A549 (cell line): ENCODE results near the gene ATP5MC3. TPM values are rescaled to one million over a fixed set of nuclear protein-coding genes. Genes with fewer than 3 reads are reported as not detected.

Experiments used
- ATAC-seq, 2 experiments: fragments of 200-7000 bp in 1 of 2; fragments of >200 bp in 1 of 2; cut with Nextera tagmentation in 1 of 2; cut with Tn5 transposase in 1 of 2; 3 replicates each; pipeline versions ENCODE4 v1.8.0 to v1.9.1; 2018 to 2020; ENCODE audit warnings: mild to moderate bottlenecking in 1 of 2, moderate library complexity in 1 of 2
- CTCF ChIA-PET: fragments of 300-600 bp; sonication (Branson Sonifier 250); formaldehyde crosslinking; extraction: SDS; loops from one replicate; lab custom pipeline; 2021; ENCODE audit warnings: antibody characterized with exemption, inconsistent platforms; lab: Yijun Ruan, JAX
- POLR2A ChIA-PET: fragments of 350-600 bp; formaldehyde crosslinking; extraction: SDS; loops from one replicate; lab custom pipeline; 2021; ENCODE audit warnings: antibody characterized with exemption, inconsistent platforms; lab: Yijun Ruan, JAX
- DNase-seq, 2 experiments: peaks; one replicate each; pipeline versions ENCODE4 v3.0.0 to v3.0.0-alpha.2; 2011 to 2016; ENCODE audit warnings: low read depth in 1 of 2, low spot score in 1 of 2
- FAIRE-seq: peaks from 2 replicates; lab custom pipeline; 2011; peaks lifted over from hg19 to GRCh38; lab: Jason Lieb, UNC
- H3K27ac ChIP-seq, 2 experiments: fragments of >200 bp; sonication (Bioruptor Twin); formaldehyde crosslinking; 3 replicates each; pipeline ENCODE4 v1.5.1; 2016 to 2017
- H3K4me1 ChIP-seq: fragments of >200 bp; sonication (Bioruptor Twin); formaldehyde crosslinking; 3 replicates; pipeline ENCODE4 v1.6.1; 2016
- H3K4me2 ChIP-seq: fragments of >200 bp; sonication (Bioruptor Twin); formaldehyde crosslinking; 3 replicates; pipeline ENCODE4 v1.6.1; 2016
- H3K4me3 ChIP-seq: fragments of >200 bp; sonication (Bioruptor Twin); formaldehyde crosslinking; 3 replicates; pipeline ENCODE4 v1.5.1; 2016
- H3K9me3 ChIP-seq: fragments of >200 bp; sonication (Bioruptor Twin); formaldehyde crosslinking; 3 replicates; pipeline ENCODE4 v1.6.1; 2016
- CBX8 ChIP-seq: fragments of 200-600 bp; sonication (generic); IDR thresholded peaks from 2 replicates; pipeline ENCODE4 v1.6.1; 2016
- CEBPB ChIP-seq, 2 experiments: fragments of >200 bp in 1 of 2; sonication (Bioruptor Twin) in 1 of 2; formaldehyde crosslinking in 1 of 2; IDR thresholded peaks; 2 replicates each; pipeline ENCODE4 v1.6.1; 2012 to 2016
- CHD2 ChIP-seq: fragments of 150-350 bp; IDR thresholded peaks from 2 replicates; pipeline ENCODE4 v1.6.1; 2014; ENCODE audit warnings: low read length; ENCODE audit not compliant: partially characterized antibody
- EHF ChIP-seq: fragments of 250-450 bp; sonication (Bioruptor Pico); IDR thresholded peaks from 2 replicates; pipeline ENCODE4 v1.5.0; 2020; ENCODE audit warnings: mild to moderate bottlenecking
- FOSL2 ChIP-seq, 2 experiments: fragments of 450-650 bp in 1 of 2; fragments of >200 bp in 1 of 2; sonication (Bioruptor Twin) in 1 of 2; formaldehyde crosslinking; IDR thresholded peaks; 2 replicates each; pipeline versions ENCODE4 v1.5.0 to v1.6.1; 2016 to 2020; ENCODE audit warnings: mild to moderate bottlenecking in 1 of 2, moderate library complexity in 1 of 2
- HOXA7 ChIP-seq: fragments of 250-450 bp; sonication (Bioruptor Pico); IDR thresholded peaks from 2 replicates; pipeline ENCODE4 v1.5.0; 2020; ENCODE audit warnings: mild to moderate bottlenecking, moderate library complexity
- JUN ChIP-seq, 2 experiments: fragments of >200 bp; sonication (Bioruptor Twin); formaldehyde crosslinking; IDR thresholded peaks; 2 replicates in 1 of 2; 3 replicates in 1 of 2; pipeline ENCODE4 v1.6.1; 2016 to 2017
- MAZ ChIP-seq: fragments of 150-350 bp; IDR thresholded peaks from 2 replicates; pipeline ENCODE4 v1.6.1; 2014; ENCODE audit warnings: antibody characterized with exemption, low read depth, low read length, borderline replicate concordance
- MYC ChIP-seq: IDR thresholded peaks from 2 replicates; pipeline ENCODE4 v1.6.1; 2012; ENCODE audit warnings: mild to moderate bottlenecking, inconsistent platforms, low read length, improper control_type of control experiment, borderline replicate concordance
- NPAS2 ChIP-seq: fragments of 250-450 bp; sonication (Bioruptor Pico); IDR thresholded peaks from 2 replicates; pipeline ENCODE4 v1.8.0; 2022; ENCODE audit warnings: mild to moderate bottlenecking, moderate library complexity, borderline replicate concordance
- PHF8 ChIP-seq: fragments of 200-600 bp; sonication (generic); IDR thresholded peaks from 2 replicates; pipeline ENCODE4 v1.6.1; 2016; ENCODE audit warnings: low read depth, mild to moderate bottlenecking, antibody characterized with exemption, moderate library complexity, borderline replicate concordance
- RARB ChIP-seq: fragments of 250-450 bp; sonication (Bioruptor Pico); IDR thresholded peaks from 2 replicates; pipeline ENCODE4 v1.8.0; 2021; ENCODE audit warnings: mild to moderate bottlenecking, moderate library complexity
- SREBF2 ChIP-seq: fragments of 450-650 bp; IDR thresholded peaks from 2 replicates; pipeline ENCODE4 v1.6.1; 2014; ENCODE audit warnings: mild to moderate bottlenecking, moderate library complexity
- ZFP36 ChIP-seq: fragments of 450-650 bp; IDR thresholded peaks from 2 replicates; pipeline ENCODE4 v1.6.1; 2014; ENCODE audit warnings: borderline replicate concordance; ENCODE audit not compliant: partially characterized antibody
- WGBS: methylation state at CpG from one replicate; pipeline ENCODE4 v1.1.6; 2017; ENCODE audit errors: missing lambda C conversion rate; 5-methylcytosine and 5-hydroxymethylcytosine counted together
- polyA plus RNA-seq, 4 experiments: library from polyadenylated mRNA; depleted of rRNA in 3 of 4; stranded (reverse); fragments of >200 nt; fragmentation: RNase III in 1 of 4; extraction: RNeasy Plus Mini Kit Qiagen cat#74134 plus additional on column Dnase treatment in 1 of 4; gene quantifications; 2 replicates in 3 of 4; 3 replicates in 1 of 4; pipeline ENCODE4 v1.2.3, GENCODE V29; 2011 to 2017
- TF ChIP-seq, protein P1 (sequence below): fragments of 250-450 bp; sonication (Bioruptor Pico); IDR thresholded peaks from 2 replicates; pipeline ENCODE4 v1.5.0; 2021; ENCODE audit warnings: mild to moderate bottlenecking, moderate library complexity, borderline replicate concordance
- TF ChIP-seq, protein P2 (sequence below): fragments of 450-650 bp; IDR thresholded peaks from 2 replicates; pipeline ENCODE4 v1.6.1; 2014; ENCODE audit warnings: antibody characterized with exemption
- TF ChIP-seq, protein P3 (sequence below): fragments of >200 bp; sonication (Bioruptor Twin); formaldehyde crosslinking; IDR thresholded peaks from 3 replicates; pipeline ENCODE4 v1.6.1; 2016
- TF ChIP-seq, protein P4 (sequence below): fragments of 200-600 bp; sonication (generic); IDR thresholded peaks from 2 replicates; pipeline ENCODE4 v1.6.1; 2016; ENCODE audit warnings: antibody characterized with exemption, mild to moderate bottlenecking, moderate library complexity
- TF ChIP-seq, protein P5 (sequence below): fragments of >200 bp; sonication (Bioruptor Twin); formaldehyde crosslinking; IDR thresholded peaks from 2 replicates; pipeline ENCODE4 v1.6.1; 2016

The ATP5MC3 gene
- polyA plus RNA-seq, 2 of the 4 experiments (the other 2 are of a cell fraction) = 437 to 642 TPM

DNA sequence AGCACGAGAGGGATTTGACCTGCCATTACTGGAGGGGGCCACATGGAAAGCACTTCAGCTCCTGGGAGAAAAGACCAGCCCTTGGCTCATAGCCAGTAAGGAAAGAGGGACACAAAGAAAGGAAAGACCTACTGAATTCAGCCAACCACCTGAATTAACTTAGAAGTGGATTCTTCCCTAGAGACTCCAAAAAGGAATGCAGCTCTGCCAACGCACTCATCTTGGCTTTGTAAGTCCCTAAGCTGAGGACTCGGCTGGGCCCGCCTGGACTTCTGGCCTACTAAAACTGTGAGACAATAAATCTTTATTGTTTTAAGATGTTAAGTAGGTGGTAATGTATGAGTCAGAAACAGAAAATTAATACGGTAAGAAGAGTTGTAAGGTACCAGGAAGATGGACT, 25.0 kb downstream of the ATP5MC3 start (continued):
- TF ChIP-seq CEBPB (IDR thresholded peaks at IDR 0.05) = no peak
- TF ChIP-seq, protein P1, sequence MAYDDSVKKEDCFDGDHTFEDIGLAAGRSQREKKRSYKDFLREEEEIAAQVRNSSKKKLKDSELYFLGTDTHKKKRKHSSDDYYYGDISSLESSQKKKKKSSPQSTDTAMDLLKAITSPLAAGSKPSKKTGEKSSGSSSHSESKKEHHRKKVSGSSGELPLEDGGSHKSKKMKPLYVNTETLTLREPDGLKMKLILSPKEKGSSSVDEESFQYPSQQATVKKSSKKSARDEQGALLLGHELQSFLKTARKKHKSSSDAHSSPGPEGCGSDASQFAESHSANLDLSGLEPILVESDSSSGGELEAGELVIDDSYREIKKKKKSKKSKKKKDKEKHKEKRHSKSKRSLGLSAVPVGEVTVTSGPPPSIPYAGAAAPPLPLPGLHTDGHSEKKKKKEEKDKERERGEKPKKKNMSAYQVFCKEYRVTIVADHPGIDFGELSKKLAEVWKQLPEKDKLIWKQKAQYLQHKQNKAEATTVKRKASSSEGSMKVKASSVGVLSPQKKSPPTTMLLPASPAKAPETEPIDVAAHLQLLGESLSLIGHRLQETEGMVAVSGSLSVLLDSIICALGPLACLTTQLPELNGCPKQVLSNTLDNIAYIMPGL (CRISPR knock-in tag) = no peak
- TF ChIP-seq, all 56 proteins: peak for 0

DNA sequence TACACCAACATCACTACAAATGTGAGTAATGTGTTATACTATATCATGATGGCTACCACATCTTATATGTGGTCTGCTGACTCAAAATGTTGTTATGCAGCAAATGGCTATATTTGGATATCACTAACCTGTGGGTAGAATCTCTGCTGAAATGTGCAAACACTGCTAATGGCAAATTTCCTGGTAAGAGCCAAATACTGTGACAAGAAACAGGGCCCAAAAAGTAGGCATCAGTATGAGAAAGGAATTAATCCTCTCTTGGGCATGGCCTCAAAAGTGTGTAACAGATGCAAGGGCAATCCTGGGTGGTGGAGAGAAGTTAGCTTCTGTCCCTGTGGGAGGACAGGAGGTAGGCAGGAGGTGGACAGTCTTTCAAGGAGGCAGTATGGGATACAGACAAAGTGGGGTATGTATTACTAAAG, 26.8 kb downstream of the ATP5MC3 start:
- Histone ChIP-seq H3K4me2 (peak overlapping the region; percentile 37), H3K4me1 (peaks cover 27% of the 10 kb centered on the region), H3K9me3 (no peaks in the 10 kb centered on the region), H3K27ac (peak overlapping the region in 1 of 2 experiments; percentile 0; a peak in 1 of 6 replicates), H3K4me3 (no peak overlapping the region)
- TF ChIP-seq FOSL2 (IDR thresholded peaks at IDR 0.05) (no peak), FOSL2 (CRISPR knock-in tag; IDR thresholded peaks at IDR 0.05) (peak; percentile 28), SREBF2 (no peak)
- TF ChIP-seq, all 56 proteins: peak for 1
- DNase-seq (peak in 1 of 2 experiments; percentile 24), ATAC-seq (peak; percentile 50 to 87), FAIRE-seq (no peak)
- CTCF ChIA-PET = no interaction called here
- POLR2A ChIA-PET = no interaction called here

DNA sequence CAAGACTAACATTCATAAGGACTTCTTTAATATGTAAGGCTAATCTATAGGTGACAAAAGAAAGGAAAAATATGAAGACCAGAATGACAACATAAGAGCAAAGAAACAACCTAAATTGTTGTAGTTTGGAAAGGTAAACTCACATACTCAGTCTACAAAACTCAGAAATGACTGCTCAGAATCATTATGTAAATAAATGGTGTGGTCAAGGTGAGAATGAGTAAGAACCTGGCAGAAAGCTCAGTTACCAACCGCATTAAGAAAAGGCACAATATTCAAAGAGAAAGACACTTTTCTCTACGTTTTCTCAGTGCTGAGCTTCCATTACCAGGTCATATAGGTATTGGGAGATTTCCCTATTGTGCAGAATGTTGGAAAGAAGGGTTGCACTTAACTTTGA, 29.3 kb downstream of the ATP5MC3 start:
- Histone ChIP-seq H3K9me3 (no peaks in the 10 kb centered on the region), H3K4me1 (peaks cover 27% of the 10 kb centered on the region), H3K27ac (no peak overlapping the region), H3K4me2 (no peak overlapping the region; the same call in 2 of the 3 replicates), H3K4me3 (no peak overlapping the region)
- FAIRE-seq (no peak), DNase-seq (no peak), ATAC-seq (no peak)
- no peak for TF ChIP-seq MYC
- TF ChIP-seq CEBPB (IDR thresholded peaks at IDR 0.05) = no peak
- TF ChIP-seq JUN (IDR thresholded peaks at IDR 0.05) = no peak
- TF ChIP-seq, protein P2, sequence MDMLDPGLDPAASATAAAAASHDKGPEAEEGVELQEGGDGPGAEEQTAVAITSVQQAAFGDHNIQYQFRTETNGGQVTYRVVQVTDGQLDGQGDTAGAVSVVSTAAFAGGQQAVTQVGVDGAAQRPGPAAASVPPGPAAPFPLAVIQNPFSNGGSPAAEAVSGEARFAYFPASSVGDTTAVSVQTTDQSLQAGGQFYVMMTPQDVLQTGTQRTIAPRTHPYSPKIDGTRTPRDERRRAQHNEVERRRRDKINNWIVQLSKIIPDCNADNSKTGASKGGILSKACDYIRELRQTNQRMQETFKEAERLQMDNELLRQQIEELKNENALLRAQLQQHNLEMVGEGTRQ = no peak
- TF ChIP-seq, protein P3, sequence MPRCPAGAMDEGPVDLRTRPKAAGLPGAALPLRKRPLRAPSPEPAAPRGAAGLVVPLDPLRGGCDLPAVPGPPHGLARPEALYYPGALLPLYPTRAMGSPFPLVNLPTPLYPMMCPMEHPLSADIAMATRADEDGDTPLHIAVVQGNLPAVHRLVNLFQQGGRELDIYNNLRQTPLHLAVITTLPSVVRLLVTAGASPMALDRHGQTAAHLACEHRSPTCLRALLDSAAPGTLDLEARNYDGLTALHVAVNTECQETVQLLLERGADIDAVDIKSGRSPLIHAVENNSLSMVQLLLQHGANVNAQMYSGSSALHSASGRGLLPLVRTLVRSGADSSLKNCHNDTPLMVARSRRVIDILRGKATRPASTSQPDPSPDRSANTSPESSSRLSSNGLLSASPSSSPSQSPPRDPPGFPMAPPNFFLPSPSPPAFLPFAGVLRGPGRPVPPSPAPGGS = no peak
- TF ChIP-seq, protein P1 (CRISPR knock-in tag) = no peak
- no peak for TF ChIP-seq MAZ
- no peak for TF ChIP-seq RARB
- no peak for TF ChIP-seq NPAS2 (CRISPR knock-in tag)
- no peak for TF ChIP-seq PHF8
- no peak for TF ChIP-seq ZFP36
- no peak for TF ChIP-seq CBX8
- POLR2A ChIA-PET = no interaction called here
- 71% methylated on average over 2 of the region's 2 CpGs for whole genome bisulfite sequencing
- CTCF ChIA-PET = interaction anchor here (1.4 kb wide), 1 partner anchor 41 kb away, joined by 3 read pairs; no protein-coding TSS in a partner anchor

DNA sequence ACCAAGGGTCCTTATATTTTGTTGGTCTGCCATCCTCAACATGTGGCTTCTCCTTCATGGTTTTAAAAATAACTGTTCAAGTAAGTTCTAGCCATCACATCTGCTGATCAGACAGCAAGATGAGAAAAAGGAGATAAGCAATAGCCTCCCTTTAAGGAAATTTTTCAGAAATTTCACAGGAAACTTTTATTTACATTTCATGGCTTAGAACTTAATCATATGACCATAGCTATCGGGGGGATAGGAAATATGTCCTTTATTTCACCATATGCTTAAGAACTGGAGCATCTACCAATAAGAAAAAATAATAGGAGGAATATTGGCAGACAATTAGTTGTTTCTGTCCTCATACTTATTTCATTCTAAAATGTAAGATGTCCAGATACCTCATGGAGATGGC, 29.7 kb downstream of the ATP5MC3 start:
- WGBS = 83% methylated on average over 1 of the region's 1 CpG
- no peak overlapping the region for H3K27ac ChIP-seq
- peaks cover 27% of the 10 kb centered on the region for H3K4me1 ChIP-seq
- H3K9me3 ChIP-seq = no peaks in the 10 kb centered on the region
- ATAC-seq = no peak
- H3K4me3 ChIP-seq = no peak overlapping the region
- H3K4me2 ChIP-seq = no peak overlapping the region; the same call in 2 of the 3 replicates
- POLR2A ChIA-PET = no interaction called here
- DNase-seq = no peak
- FAIRE-seq = no peak
- CTCF ChIA-PET = interaction anchor here (1.4 kb wide), 1 partner anchor 40 kb away, joined by 3 read pairs; no protein-coding TSS in a partner anchor
- TF ChIP-seq CHD2 (no peak), EHF (CRISPR knock-in tag) (no peak), HOXA7 (no peak), CEBPB (IDR thresholded peaks at IDR 0.05) (no peak), PHF8 (no peak)
- TF ChIP-seq, protein P3 = no peak
- TF ChIP-seq, protein P4, sequence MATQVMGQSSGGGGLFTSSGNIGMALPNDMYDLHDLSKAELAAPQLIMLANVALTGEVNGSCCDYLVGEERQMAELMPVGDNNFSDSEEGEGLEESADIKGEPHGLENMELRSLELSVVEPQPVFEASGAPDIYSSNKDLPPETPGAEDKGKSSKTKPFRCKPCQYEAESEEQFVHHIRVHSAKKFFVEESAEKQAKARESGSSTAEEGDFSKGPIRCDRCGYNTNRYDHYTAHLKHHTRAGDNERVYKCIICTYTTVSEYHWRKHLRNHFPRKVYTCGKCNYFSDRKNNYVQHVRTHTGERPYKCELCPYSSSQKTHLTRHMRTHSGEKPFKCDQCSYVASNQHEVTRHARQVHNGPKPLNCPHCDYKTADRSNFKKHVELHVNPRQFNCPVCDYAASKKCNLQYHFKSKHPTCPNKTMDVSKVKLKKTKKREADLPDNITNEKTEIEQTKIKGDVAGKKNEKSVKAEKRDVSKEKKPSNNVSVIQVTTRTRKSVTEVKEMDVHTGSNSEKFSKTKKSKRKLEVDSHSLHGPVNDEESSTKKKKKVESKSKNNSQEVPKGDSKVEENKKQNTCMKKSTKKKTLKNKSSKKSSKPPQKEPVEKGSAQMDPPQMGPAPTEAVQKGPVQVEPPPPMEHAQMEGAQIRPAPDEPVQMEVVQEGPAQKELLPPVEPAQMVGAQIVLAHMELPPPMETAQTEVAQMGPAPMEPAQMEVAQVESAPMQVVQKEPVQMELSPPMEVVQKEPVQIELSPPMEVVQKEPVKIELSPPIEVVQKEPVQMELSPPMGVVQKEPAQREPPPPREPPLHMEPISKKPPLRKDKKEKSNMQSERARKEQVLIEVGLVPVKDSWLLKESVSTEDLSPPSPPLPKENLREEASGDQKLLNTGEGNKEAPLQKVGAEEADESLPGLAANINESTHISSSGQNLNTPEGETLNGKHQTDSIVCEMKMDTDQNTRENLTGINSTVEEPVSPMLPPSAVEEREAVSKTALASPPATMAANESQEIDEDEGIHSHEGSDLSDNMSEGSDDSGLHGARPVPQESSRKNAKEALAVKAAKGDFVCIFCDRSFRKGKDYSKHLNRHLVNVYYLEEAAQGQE = no peak
- TF ChIP-seq, protein P5, sequence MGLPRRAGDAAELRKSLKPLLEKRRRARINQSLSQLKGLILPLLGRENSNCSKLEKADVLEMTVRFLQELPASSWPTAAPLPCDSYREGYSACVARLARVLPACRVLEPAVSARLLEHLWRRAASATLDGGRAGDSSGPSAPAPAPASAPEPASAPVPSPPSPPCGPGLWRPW = no peak
